ENCODE results near the gene PEAK1.

The PEAK1 gene, protein sequence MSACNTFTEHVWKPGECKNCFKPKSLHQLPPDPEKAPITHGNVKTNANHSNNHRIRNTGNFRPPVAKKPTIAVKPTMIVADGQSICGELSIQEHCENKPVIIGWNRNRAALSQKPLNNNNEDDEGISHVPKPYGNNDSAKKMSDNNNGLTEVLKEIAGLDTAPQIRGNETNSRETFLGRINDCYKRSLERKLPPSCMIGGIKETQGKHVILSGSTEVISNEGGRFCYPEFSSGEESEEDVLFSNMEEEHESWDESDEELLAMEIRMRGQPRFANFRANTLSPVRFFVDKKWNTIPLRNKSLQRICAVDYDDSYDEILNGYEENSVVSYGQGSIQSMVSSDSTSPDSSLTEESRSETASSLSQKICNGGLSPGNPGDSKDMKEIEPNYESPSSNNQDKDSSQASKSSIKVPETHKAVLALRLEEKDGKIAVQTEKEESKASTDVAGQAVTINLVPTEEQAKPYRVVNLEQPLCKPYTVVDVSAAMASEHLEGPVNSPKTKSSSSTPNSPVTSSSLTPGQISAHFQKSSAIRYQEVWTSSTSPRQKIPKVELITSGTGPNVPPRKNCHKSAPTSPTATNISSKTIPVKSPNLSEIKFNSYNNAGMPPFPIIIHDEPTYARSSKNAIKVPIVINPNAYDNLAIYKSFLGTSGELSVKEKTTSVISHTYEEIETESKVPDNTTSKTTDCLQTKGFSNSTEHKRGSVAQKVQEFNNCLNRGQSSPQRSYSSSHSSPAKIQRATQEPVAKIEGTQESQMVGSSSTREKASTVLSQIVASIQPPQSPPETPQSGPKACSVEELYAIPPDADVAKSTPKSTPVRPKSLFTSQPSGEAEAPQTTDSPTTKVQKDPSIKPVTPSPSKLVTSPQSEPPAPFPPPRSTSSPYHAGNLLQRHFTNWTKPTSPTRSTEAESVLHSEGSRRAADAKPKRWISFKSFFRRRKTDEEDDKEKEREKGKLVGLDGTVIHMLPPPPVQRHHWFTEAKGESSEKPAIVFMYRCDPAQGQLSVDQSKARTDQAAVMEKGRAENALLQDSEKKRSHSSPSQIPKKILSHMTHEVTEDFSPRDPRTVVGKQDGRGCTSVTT (N-terminal part only)

DNA sequence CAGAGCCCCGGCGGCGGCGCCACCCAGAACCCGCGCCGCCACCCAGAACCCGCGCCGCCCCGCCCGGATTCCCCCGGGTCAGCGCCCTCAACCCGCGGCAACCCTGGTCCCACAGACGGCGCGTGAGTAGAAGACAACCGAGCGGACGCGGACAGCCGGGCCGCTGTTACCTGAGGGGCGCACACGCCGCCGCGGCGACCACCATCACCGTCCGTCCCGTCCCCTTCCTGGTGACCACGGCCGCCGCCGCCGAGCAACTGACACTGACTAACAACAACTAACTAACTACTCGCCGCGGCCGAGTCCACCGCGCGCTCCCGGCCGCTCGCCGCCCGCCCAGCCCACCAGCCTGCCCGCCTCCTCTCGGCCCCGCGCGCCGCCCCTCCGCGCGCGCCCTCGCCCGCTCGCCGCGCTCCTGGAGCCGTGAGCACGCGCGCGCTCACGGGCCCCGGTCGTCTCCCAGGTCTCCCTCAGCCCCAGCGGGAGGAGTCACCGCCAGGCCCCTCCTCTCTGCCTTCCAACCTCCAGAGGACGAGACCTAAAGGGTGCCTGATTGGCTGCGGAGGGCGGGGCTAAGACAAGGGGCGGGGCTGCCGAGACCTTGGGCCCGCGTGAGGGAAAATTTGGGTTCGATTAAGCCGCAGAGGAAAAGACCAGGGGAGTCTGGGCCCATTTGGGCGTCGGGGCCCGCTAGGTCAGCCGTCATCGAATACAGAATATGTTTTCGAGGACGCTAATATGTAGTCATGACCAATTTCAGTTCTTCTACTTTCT lies at the start of gene PEAK1:
PEAK1 (minus strand) TSS at position 269 of the 774 bp plus-strand sequence. CDS start 238,178 bp downstream, outside the sequence.
- DNase-seq: peak; percentile 95

DNA sequence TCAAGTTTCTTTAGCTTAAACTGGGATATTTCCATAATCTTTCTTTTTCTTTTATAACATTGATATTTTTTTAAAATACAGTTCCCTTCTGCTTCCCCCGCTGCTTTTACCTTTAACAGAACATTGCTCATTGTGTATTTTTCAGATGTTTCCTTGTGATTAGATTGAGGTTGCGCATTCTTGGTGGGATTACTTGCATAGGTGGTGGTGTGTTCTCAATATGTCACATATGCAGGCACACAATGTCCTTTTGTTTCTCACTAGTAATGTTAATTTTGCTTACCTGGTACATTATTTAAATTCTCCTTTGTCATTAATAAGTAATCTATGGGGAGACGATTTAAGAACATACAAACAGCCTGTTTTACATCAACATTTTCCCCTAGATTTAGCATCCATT lies 49.0 kb upstream of the PEAK1 start:
- no peak for DNase-seq

DNA sequence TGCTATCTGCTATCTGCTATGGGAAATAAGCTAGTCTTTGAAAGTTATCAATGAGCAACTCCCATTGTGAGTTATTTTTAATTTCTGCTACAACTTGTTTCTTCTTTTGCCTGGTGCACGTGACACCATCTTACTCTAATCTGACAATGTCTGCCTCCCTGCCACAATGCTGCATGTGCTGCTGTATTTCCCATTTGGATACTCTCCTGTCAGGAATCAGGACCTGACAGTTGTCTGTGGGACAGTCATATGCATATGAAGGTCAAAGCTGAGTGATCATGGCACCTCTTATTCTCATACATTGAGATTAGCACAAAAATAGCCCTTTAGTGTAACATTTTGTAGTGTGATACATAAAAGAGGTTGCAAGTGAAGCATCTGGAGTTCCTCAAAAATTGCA lies 46.6 kb upstream of the PEAK1 start:
- no peak for DNase-seq

DNA sequence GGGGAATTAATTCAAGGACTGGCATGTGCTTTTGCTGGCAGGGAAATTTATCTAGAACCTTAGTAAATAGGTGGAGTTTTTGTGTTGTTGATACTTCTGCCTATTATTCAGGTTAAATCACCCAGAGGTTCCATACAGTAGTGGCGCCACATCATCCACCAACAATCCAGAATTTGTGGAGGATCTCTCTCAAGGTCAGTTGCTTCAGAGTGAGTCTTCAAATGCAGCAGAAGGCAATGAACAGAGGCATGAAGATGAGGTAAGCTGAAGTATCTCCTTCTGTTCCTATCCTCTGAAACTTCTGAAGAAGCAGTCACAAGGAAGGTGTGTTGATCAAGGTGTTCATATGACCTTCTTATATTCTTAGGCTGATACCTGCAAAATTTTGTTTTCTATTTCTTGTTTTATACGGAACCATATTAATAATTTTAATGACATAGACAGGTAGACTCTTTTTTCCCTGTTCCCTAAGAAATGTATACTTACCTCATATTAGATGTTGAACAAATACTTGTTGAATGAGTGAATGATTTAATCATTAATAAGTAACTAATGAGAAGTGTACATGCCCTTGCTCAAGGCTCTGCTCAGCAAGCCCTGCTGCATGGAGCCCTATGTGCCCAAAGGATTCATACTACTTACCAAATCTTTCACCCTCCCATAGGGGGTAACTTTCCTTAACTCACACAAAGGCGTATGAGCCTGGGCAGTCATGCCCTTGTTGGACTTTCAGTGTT lies 44.4 kb upstream of the PEAK1 start:
- DNase-seq: no peak

DNA sequence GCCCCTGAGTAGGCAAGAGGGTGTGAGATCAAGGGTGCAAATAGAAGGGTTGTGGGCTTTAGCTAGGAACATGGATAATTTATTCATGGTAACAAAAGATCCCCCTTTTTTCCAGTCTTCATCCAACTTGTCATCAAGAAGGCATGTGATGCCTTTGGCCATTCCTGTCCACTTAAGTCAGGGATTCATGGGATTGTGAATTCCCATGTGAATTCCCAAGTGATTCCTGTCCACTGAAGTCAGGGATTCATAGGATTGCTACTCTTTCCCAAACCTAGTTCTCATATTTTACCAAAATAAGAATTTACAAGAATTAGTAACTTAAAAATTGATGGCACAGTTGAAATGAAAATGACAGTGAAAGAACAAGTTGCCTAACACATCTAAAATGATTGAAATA lies 41.6 kb upstream of the PEAK1 start:
- no peak for DNase-seq

DNA sequence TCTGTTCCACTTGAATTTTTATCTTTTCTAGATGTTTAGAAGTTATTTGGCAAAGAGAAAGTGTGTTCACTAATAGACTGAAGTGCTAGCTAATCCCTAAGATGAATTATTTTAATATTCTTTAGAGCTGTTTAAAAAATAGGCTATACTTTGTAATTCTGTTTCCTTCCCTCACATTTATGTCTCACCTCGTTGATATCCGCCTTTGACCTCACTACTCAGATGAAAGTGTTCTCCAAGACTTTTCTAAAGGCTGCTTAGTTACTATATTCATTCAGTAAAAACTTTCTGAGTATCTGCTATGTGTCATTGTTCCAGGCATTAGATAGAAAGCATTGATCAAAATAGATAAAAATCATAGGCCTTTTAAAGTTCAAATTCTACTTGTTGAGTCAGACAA lies 39.1 kb upstream of the PEAK1 start:
- DNase-seq: no peak

DNA sequence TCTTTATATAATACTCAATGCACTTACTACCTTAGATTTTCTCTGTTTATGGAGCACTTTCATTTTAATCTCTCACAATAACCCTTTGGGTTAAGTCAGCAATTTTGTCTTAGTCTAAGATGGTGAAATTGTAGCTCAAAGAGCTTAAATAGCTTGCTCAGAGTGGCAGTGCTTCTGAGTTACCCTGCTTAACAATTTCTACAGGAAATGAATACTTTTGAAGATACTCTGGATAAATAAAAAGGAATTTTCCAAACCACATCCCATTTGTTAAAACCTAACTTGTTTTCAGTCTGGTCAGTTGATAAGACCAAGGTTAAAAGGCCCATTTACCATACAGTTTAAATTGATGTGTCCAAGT lies 38.0 kb upstream of the PEAK1 start:
- no peak for DNase-seq

DNA sequence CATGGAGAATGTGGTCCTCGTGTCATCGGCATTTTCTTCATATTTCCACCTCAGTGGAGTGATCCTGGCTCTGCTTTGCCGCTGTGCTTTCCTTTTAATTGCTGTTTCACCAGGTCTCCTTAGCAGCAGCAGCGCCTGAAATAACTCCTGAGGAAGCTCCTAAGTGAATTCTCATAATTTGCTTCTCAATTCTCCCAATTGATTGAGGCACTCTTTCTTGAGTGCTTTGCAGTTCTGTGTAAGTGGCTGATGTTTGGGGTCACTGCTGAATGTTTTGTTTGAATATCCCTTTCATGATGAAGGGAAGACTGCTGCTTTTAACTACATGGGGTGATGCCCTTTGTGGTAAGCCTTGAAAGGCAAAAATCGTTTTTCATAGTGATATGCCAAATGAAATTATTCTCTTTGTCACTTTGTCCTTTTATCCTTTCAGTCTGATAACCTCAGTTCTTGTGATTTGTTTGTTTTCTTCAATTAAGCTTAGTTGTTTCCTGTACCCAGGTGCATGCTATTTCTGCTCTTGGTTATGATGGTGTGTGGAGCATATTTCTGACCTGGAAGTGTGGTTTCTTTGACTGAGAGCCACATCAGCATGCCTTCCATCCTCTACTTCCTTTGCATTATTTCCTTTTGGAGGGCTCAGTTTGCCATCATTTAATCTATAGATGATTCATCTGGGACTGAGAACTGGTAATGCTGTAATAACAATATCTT lies 37.4 kb upstream of the PEAK1 start:
- DNase-seq: no peak

DNA sequence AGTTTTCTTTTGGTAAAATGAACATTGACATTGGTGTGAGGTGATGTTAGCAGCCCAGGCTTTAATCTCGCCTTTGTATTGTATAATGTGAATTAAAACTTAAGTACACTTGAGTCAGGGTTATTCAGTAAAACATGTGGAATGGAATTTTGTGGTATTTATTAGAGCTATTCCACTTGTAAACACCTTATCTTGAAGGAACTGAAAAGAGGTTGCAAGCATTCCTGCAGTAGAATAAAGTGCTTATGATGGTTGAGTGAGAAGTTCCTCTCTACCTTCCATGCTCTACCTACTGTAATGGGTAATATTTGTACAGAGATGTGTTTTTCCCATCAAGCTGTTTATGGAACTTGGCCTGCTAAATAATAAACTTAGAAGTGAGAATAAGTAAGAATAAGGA lies 36.8 kb upstream of the PEAK1 start:
- DNase-seq: no peak

DNA sequence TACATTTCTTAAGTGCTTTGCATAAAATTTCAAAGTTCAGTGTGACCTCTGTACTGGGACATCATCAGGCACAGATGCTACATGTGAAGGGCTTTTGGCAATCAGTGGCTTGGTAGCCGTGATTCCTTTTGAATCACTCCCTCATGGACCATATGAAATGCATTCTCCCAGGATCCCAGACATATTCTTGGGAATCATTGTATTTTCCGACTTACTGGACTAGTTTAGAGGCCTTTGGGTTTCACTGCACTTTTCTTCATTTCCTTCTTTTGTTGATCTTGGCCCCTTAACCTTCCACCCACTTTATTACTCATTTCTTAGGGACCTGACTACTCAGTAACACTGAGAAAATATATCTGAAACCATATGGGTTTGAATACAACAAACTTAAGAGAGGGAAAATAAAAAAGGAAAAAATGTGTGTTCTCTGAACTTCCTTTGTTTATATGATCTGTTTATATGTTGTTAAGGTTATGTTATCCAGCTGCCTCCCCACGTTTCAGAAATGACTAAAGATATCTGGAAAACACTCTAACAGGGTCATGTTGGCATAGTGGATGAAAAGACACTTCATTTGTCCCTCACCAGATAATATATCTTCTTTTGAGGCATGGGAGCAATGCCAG lies 35.9 kb upstream of the PEAK1 start:
- no peak for DNase-seq

DNA sequence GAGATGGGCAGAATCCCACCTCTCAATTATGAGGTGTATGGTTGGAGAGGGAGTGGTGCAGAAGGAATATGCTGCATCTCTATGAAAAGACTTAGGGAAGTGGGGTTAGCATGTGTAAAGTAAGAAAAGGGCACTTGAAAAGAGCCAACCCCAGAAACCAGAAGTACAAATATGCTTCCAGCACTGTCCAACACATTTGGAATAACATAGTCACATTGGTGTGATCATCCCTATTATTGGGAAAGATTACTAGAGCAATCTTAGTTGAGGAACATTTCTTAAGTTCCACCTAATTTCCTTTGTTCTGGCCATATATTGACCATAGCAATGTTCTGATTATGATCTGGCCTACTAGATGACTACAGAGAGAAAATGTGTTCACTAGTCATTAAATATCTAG lies 35.0 kb upstream of the PEAK1 start:
- no peak for DNase-seq

DNA sequence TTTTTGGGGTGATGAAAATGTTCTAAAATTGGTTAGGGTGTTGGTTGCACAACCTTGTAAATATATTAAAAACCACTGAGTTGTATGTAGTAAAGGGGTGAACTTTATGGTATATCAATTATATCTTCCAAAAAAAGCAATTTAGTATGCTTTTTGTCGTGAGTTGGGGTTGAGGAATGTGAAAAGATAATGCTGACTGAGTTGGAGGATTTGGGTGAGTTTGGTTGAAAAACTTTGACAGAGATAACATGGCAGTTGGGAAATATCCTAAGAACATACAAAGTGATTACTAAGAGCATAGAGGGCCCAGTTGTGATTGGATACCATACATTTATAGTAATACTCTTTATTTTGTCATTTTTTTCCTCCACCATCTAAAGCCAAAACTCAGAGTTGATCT lies 34.4 kb upstream of the PEAK1 start:
- no peak for DNase-seq

DNA sequence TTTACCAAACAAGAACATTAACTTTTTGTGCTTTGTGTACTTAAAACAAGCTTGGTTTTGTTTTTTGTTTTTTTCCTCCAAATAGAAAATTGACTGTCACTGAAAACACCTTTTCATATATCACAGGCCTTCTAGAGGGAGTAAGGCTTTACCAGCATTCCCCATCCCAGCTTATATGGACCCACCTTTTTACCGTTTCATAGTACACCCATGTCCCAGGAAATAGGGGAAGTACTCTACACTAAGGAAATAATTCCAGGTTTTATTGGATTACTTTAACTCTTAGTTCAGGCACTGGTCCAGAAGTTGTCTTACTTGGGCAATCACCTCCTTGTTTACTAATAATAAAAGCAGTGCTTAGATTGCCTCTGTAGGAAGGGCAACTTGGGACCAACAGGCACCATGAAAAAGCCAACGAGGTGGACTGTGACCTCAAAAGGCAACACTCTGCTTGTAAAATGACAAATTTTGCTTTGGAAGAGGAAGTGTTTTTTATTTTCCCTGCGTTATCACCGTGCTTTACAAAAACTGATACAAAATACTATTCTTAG lies 27.0 kb upstream of the PEAK1 start:
- DNase-seq: no peak

DNA sequence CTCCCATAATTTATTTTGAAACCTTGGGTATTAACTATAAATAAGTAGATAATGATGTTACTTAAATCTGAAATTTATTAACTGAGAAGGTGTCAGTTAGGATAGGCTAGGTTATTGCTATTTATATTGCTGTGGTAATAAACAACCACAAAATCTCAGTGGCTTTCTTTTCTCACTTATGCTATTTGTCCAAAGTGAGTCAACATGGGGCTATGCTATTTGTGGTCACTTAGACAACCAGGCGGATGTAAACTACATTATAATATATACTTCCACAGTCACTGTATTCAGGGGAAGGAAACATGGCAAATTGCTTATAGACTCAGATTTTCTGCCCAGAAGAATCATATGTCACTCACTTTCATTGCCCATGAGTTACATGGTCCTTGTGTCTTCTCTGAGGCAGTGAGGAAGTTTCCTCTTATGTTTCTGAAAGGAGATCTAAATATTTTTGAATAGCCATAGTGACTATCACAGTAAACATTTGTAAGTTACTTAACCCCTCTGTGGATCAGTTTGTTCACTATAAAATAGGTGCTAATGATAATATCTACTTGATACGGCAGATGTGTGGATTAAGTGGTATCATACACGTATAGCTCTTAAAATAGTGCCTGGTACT lies 20.6 kb upstream of the PEAK1 start:
- DNase-seq: no peak

DNA sequence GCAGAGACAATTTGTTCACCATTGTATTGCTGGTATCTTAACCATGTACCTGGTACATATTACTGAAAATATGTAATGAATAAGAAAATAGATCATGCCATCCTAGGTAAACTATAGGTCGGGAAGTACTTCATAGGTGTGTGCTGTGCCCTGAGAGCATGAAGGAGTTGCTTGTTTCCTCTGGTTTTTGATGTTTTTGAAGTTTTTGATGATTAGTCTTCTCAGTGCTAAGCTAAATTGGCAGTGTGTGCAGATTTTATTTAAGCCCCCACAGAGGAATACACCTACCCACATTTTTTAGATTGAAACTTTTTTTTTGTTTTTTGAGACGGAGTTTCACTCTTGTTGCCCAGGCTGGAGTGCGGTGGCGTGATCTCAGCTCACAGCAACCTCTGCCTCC lies 17.4 kb upstream of the PEAK1 start:
- DNase-seq: no peak

DNA sequence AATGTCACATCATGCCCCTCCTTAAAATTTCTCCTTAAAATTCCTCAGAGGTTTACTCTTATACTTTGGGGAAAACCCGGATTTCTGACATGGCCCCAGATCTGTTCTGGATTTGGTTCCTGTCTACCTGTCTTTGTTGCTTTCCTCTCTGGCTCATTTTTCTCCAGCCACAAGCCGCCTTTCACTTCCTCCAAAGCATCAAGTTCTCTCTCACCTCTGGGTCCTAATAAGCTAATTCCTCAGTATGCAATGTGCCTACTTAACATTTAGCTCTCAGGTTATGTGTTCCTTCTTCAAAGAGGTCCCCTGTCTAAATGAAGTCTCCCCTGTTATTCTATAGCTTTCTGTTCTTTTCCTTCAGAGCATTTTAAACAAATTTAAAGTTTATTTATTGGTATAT lies 16.9 kb upstream of the PEAK1 start:
- no peak for DNase-seq

DNA sequence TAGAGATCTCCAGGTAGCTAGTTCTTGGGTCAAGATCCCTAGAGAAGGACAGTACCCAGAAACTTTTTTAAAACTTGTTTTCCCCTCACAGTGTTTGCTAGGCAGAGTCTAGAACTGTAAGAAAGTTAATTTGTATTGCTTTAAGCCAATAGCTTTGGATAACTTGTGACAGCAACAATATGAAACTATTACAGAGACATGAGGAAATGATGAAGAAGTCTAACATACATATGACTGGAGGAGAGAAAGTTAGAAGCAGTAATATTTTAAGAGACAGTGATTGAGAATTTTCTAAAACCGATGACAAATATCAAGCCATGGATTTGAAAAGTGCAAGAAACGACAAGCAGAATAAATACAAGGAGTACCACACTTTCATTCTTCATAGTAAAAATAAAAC lies 10.7 kb upstream of the PEAK1 start:
- DNase-seq: no peak

DNA sequence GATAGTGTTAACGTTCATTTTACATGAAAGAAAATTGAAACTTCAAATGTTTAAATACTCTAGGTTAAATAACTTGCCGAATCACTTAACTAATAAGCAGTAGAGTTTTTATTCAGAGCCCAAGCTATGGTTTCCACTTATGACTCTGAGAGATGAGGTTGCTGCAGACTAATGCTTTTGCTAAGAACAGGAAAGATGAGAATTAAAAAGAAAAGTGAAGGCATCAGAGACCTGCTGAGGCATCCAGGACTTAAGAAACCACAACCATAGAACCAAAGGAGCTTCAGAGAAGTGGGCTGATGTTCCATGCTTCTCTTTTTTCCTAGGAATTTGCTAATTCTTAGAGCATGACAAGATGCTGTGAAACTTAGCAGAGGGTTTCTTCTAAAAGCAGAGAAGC lies 10.3 kb upstream of the PEAK1 start:
- DNase-seq: no peak

DNA sequence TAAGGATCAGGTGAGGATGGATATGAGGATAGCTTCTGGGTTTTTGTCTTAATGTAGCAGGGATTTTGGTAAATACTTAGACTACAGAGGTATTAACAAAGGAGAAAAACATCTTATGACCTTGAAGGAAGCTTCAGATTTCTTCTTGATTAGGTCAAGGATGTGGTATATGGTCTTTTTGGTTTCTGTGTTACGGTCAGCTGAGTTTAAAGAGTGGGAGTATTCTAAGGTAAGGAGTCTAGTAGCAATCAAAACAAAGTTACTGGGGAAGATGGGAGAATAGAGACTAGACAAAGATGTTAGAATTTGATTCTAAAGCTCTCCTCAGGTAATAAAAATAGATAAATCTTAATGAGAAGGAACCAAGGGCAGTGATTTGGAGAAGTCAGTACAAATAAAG lies 7.0 kb upstream of the PEAK1 start:
- no peak for DNase-seq

DNA sequence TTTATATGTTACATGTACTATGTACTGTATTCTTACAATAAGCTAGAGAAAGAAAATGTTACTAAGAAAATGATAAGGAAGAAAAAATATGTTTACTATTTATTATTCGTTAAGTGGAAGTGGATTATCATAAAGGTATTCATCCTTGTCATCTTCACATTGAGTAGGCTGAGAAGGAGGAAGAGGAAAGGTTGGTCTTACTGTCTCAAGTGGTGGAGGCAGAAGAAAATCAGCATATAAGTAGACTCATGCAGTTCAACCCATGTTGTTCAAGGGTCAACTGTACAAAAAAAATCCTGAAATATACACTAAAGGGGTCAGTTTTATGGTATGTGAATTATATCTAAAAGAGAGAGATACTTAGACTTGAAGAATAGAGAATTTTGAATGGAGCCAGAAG lies 6.5 kb upstream of the PEAK1 start:
- no peak for DNase-seq
